ENCODE measurements around the gene FMOD. TPM values are rescaled to one million over a fixed set of nuclear protein-coding genes. Genes with fewer than 3 reads are reported as not detected.

Gene FMOD
- total and polyA plus RNA-seq, 2 donors (not counting 1 experiment from before 2014, with no cell fraction given) = 3.3 to 9.0 TPM

DNA sequence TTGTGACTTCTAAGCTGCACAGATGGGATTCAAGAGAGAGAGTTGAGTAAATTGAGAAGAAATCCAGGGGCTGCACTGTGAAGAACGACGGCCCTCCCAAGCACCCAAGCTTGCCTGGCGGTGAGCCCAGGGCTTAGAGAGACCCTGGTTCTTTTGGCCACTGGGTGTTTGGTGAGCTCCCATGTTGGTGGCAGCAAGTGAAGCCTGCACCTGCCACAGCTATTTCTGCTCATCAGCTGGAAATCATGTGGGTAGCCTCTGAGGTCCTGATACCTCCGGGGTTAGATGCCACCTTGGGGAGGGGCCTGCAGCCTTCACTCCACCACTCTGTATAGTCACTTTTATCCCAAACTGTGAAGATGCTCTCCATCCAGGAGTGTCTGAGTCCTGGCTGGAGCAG lies 51.8 kb downstream of the FMOD start:
- H4K20me1 ChIP-seq (ENCODE audit: control insufficient read depth, extremely low read depth, insufficient read depth, low read length) = no peaks in the 10 kb centered on the region
- no peaks in the 10 kb centered on the region for H3K4me1 ChIP-seq (ENCODE audit: control insufficient read depth, extremely low read depth, insufficient read depth, low read length)
- no peak overlapping the region for H3K4me3 ChIP-seq (replicated peaks in 1 of 4; ENCODE audit: control extremely low read depth in 1 of 4, insufficient read depth in 1 of 4, low read depth in 3 of 4, low read length in 4 of 4)
- no peaks in the 10 kb centered on the region for H3K79me2 ChIP-seq (ENCODE audit: control insufficient read depth, insufficient read depth, low read length)
- H3K36me3 ChIP-seq (ENCODE audit: control insufficient read depth, insufficient read depth, low read length) = no peaks in the 10 kb centered on the region
- H3K9me3 ChIP-seq (ENCODE audit: control insufficient read depth, insufficient read depth, low read depth, low read length) = no peaks in the 10 kb centered on the region
- no peak for TF ChIP-seq EZH2 (IDR thresholded peaks at IDR 0.05; ENCODE audit: low read length, missing control alignments)
- TF ChIP-seq, protein P1, sequence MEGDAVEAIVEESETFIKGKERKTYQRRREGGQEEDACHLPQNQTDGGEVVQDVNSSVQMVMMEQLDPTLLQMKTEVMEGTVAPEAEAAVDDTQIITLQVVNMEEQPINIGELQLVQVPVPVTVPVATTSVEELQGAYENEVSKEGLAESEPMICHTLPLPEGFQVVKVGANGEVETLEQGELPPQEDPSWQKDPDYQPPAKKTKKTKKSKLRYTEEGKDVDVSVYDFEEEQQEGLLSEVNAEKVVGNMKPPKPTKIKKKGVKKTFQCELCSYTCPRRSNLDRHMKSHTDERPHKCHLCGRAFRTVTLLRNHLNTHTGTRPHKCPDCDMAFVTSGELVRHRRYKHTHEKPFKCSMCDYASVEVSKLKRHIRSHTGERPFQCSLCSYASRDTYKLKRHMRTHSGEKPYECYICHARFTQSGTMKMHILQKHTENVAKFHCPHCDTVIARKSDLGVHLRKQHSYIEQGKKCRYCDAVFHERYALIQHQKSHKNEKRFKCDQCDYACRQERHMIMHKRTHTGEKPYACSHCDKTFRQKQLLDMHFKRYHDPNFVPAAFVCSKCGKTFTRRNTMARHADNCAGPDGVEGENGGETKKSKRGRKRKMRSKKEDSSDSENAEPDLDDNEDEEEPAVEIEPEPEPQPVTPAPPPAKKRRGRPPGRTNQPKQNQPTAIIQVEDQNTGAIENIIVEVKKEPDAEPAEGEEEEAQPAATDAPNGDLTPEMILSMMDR (conservative IDR thresholded peaks at IDR 0.05 in 1 of 2, IDR thresholded peaks at IDR 0.05 in 1 of 2; ENCODE audit: low read depth in 1 of 2, low read length in 2 of 2) = no peak
- H3K4me2 ChIP-seq (ENCODE audit: extremely low read depth, insufficient read depth, low read length) = no peak overlapping the region
- H3K27ac ChIP-seq (ENCODE audit: insufficient read depth, low read length) = no peak overlapping the region
- no peak for DNase-seq (ENCODE audit: low read depth in 2 of 2)
- H3K27me3 ChIP-seq (ENCODE audit: control insufficient read depth, insufficient read depth, low read length) = peaks cover 33% of the 10 kb centered on the region
- H2AFZ ChIP-seq (ENCODE audit: low read length) = no peak overlapping the region
- no peak overlapping the region for H3K9ac ChIP-seq (ENCODE audit: insufficient read depth, low read length)

DNA sequence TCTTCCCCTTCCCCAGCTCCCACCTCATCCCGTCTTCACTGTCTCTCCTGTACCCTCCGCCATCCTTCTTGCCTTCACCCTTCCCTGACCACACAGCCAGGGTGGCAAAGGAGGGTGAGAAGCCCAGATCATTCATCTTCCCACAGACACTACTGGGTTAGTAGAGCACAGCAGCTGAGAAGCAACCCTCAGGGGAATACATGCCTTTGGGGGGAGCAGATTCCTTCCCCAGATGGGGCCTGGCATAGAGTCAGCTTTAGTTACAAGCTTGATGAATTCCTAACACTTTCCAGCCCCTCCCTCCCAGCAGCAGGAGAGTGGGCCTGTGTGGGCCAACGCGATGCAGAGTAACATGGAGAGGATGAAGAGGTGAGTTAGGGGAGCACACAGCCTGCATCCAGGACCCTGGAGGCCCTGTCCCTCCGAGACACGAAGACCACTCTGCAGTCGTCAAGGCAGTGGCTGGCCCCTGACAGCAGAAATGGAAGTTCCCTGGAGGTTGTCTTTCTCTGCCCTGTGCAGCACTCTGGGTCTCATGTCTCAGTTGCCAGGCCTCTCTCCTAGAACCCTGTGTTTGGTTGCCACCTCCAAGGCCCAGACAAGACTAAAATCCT lies 54.4 kb downstream of the FMOD start:
- H2AFZ ChIP-seq (ENCODE audit: low read length) = no peak overlapping the region
- H3K27me3 ChIP-seq (ENCODE audit: control insufficient read depth, insufficient read depth, low read length) = peaks cover 31% of the 10 kb centered on the region
- H4K20me1 ChIP-seq (ENCODE audit: control insufficient read depth, extremely low read depth, insufficient read depth, low read length) = no peaks in the 10 kb centered on the region
- no peaks in the 10 kb centered on the region for H3K36me3 ChIP-seq (ENCODE audit: control insufficient read depth, insufficient read depth, low read length)
- no peak for DNase-seq (ENCODE audit: low read depth in 2 of 2)
- no peak overlapping the region for H3K27ac ChIP-seq (ENCODE audit: insufficient read depth, low read length)
- H3K9me3 ChIP-seq (ENCODE audit: control insufficient read depth, insufficient read depth, low read depth, low read length) = no peaks in the 10 kb centered on the region
- no peak overlapping the region for H3K4me3 ChIP-seq (replicated peaks in 1 of 4; ENCODE audit: control extremely low read depth in 1 of 4, insufficient read depth in 1 of 4, low read depth in 3 of 4, low read length in 4 of 4)
- no peak overlapping the region for H3K4me2 ChIP-seq (ENCODE audit: extremely low read depth, insufficient read depth, low read length)
- no peaks in the 10 kb centered on the region for H3K4me1 ChIP-seq (ENCODE audit: control insufficient read depth, extremely low read depth, insufficient read depth, low read length)
- H3K79me2 ChIP-seq (ENCODE audit: control insufficient read depth, insufficient read depth, low read length) = no peaks in the 10 kb centered on the region
- no peak overlapping the region for H3K9ac ChIP-seq (ENCODE audit: insufficient read depth, low read length)
- TF ChIP-seq, protein P1 (conservative IDR thresholded peaks at IDR 0.05 in 1 of 2, IDR thresholded peaks at IDR 0.05 in 1 of 2; ENCODE audit: low read depth in 1 of 2, low read length in 2 of 2) = no peak
- no peak for TF ChIP-seq EZH2 (IDR thresholded peaks at IDR 0.05; ENCODE audit: low read length, missing control alignments)

DNA sequence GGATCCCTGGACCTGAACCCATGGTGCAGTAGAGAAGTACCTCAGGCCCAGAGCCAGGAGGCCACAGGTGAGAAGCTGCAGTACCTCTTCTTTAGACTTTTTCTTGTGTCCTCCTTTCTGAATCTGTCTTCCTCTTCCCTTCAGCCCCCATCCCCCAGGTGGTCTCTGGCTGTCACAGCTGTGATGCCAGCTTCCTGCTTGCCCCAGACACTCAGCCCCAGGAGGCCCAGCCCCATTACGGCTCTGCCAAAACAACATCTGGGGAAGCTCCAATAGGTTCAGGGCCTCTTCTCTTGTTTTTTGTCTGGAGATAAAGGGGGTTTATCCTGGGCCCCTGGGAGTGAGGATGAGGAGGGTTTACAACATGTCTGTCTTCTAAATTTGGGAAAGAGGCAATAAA lies 55.1 kb downstream of the FMOD start:
- Histone ChIP-seq H3K36me3 (ENCODE audit: control insufficient read depth, insufficient read depth, low read length) (no peaks in the 10 kb centered on the region), H3K27me3 (ENCODE audit: control insufficient read depth, insufficient read depth, low read length) (peaks cover 25% of the 10 kb centered on the region), H2AFZ (ENCODE audit: low read length) (no peak overlapping the region), H3K4me3 (replicated peaks in 1 of 4; ENCODE audit: control extremely low read depth in 1 of 4, insufficient read depth in 1 of 4, low read depth in 3 of 4, low read length in 4 of 4) (no peak overlapping the region), H3K4me1 (ENCODE audit: control insufficient read depth, extremely low read depth, insufficient read depth, low read length) (no peaks in the 10 kb centered on the region), H3K9me3 (ENCODE audit: control insufficient read depth, insufficient read depth, low read depth, low read length) (no peaks in the 10 kb centered on the region), H3K9ac (ENCODE audit: insufficient read depth, low read length) (no peak overlapping the region), H3K79me2 (ENCODE audit: control insufficient read depth, insufficient read depth, low read length) (no peaks in the 10 kb centered on the region), H3K4me2 (ENCODE audit: extremely low read depth, insufficient read depth, low read length) (no peak overlapping the region), H4K20me1 (ENCODE audit: control insufficient read depth, extremely low read depth, insufficient read depth, low read length) (no peaks in the 10 kb centered on the region), H3K27ac (ENCODE audit: insufficient read depth, low read length) (no peak overlapping the region)
- no peak for TF ChIP-seq EZH2 (IDR thresholded peaks at IDR 0.05; ENCODE audit: low read length, missing control alignments)
- TF ChIP-seq, protein P1 (conservative IDR thresholded peaks at IDR 0.05 in 1 of 2, IDR thresholded peaks at IDR 0.05 in 1 of 2; ENCODE audit: low read depth in 1 of 2, low read length in 2 of 2) = no peak
- no peak for DNase-seq (ENCODE audit: low read depth in 2 of 2)
